ENCODE measurements around the gene FCN3. TPM values are rescaled to one million over a fixed set of nuclear protein-coding genes. Genes with fewer than 3 reads are reported as not detected.
A peak's percentile ranks its signal among the peaks of the same experiment; 100 is the strongest.

The FCN3 gene
- total and polyA plus RNA-seq, 9 of the 15 experiments (the other 6 are each of a cell fraction or from before 2014, with no cell fraction given), result 0.49 TPM; not detected in 8

DNA sequence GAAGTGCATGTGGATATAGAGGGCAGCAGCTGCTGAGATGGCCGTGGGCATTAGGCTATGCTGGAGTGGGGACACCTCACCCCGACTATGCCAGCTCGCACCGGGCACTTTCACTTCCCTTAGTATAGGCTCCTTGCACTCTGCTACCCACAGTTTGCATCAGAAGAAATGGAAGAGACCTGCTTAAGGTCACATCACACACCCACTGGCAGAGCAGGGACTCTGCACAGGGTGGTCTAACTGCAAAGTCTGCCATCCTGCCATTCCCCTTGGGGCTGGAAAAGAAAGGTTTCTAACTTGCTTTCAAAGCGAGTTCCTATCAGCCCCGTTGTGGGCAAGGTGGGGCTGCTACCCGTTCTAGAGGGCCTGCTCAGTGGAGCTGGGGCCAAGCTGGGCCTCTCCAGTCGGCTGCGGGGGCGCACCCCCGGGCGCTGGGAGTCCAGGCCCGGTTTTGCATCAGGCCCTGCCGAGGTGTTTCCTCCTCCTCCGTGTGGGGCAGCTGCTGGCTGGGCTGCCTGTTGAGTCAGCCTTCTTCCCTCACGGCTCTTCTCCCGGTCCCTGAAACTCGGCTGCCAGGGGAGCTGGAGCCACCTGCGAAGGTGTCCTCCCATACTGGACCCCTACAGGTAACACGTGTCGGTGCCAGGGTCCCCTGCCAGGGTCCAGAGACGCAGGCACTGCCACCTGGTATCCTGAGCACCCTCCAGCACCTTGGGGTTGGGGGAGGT lies 32.9 kb downstream of the FCN3 start, which contains the start of gene SYTL1 (continued):
- TF ChIP-seq ZNF197 (CRISPR knock-in tag; IDR thresholded peaks at IDR 0.05; ENCODE audit: low read depth) (no peak), L3MBTL2 (IDR thresholded peaks at IDR 0.05) (peak; percentile 42; the same call in 1 of the 2 replicates), NR0B1 (IDR thresholded peaks at IDR 0.05; ENCODE audit: partially characterized antibody) (no peak), ZNF133 (CRISPR knock-in tag; IDR thresholded peaks at IDR 0.05) (no peak), RB1 (IDR thresholded peaks at IDR 0.05; ENCODE audit: low read depth) (no peak), ARID1B (IDR thresholded peaks at IDR 0.05) (0 out of 2 replicates have a peak, but pooled peaks have one; percentile 20), C11orf30 (IDR thresholded peaks at IDR 0.05; ENCODE audit: low read depth) (no peak), BRF1 (IDR thresholded peaks at IDR 0.05; ENCODE audit: borderline replicate concordance, extremely low read depth, insufficient read length) (no peak), NCOA1 (IDR thresholded peaks at IDR 0.05; ENCODE audit: low read depth) (no peak), ATF7 (IDR thresholded peaks at IDR 0.05) (no peak; the same call in 1 of the 2 replicates), TRIM28 (IDR thresholded peaks at IDR 0.05) (no peak), ZNF830 (CRISPR knock-in tag; IDR thresholded peaks at IDR 0.05) (no peak), CHD7 (IDR thresholded peaks at IDR 0.05; ENCODE audit: low read depth, low read length) (no peak), SIX5 (IDR thresholded peaks at IDR 0.05; ENCODE audit: borderline replicate concordance in 1 of 2, insufficient read depth in 1 of 2, low read depth in 1 of 2, low read length in 2 of 2) (no peak), NFXL1 (CRISPR knock-in tag; IDR thresholded peaks at IDR 0.05) (no peak), ZNF511 (CRISPR knock-in tag; IDR thresholded peaks at IDR 0.05) (no peak)
